ENCODE results near the gene TP53TG5. TPM values are rescaled to one million over a fixed set of nuclear protein-coding genes. Genes with fewer than 3 reads are reported as not detected.

TP53TG5 gene
- total RNA-seq, 1 experiment from 2014 or later, result not detected

DNA sequence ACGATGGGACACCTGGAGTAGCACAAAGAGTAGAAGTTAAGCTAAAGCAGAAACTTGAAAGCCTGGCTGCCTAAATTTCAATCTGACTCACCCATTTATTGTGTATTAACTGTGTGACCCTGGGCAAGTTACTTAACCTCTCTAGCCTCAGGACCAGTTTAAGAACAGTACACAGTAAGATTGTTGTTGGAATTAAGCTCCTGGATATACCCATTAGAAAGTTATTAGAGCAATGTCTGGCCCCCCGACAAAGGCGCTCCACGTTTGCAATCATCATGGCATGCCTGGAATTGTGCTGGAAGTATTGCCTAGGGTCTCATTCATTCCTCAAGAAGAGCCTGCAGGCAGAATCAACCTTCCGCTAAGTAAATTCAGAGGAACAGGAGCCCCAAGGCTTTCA, 31.3 kb downstream of the TP53TG5 start:
- peak overlapping the region; percentile 83 for H3K27ac ChIP-seq (ENCODE audit: low read length)
- CTCF ChIA-PET, result interaction anchor here (0.6 to 2.0 kb wide), 4 partner anchors 10 to 1351 kb away, joined by 3 to 7 read pairs (median 4); no protein-coding TSS in a partner anchor
- DNase-seq (ENCODE audit: low read depth, low spot score) (no peak), ATAC-seq (no peak)
- no peaks in the 10 kb centered on the region for H3K27me3 ChIP-seq (ENCODE audit: control insufficient read depth, insufficient read depth, low read length)
- intact Hi-C loops (cut with micrococcal nuclease; ENCODE audit: unreplicated experiment), result no loop called here
- POLR2A ChIA-PET, result interaction anchor here (0.7 to 1.2 kb wide), 2 partner anchors 11 to 994 kb away, joined by 3 read pairs; no protein-coding TSS in a partner anchor
- in situ Hi-C loops (cut with HindIII; ENCODE audit: low pct_unique_long_range_greater_than_20kb, low sequenced_read_pairs), result no loop called here
- peaks cover 58% of the 10 kb centered on the region for H3K4me1 ChIP-seq (ENCODE audit: control insufficient read depth, insufficient read depth, low read length)
- H3K4me3 ChIP-seq (ENCODE audit: low read depth in 2 of 2, low read length in 2 of 2), result peak overlapping the region; percentile 70 to 94
- no TSS peak for BruUV-seq (replicated peaks)
- H3K9me3 ChIP-seq (ENCODE audit: control insufficient read depth, insufficient read depth, low read depth, low read length), result no peaks in the 10 kb centered on the region
- H3K36me3 ChIP-seq (ENCODE audit: control insufficient read depth, insufficient read depth, low read length), result no peaks in the 10 kb centered on the region
- TF ChIP-seq, protein P1, sequence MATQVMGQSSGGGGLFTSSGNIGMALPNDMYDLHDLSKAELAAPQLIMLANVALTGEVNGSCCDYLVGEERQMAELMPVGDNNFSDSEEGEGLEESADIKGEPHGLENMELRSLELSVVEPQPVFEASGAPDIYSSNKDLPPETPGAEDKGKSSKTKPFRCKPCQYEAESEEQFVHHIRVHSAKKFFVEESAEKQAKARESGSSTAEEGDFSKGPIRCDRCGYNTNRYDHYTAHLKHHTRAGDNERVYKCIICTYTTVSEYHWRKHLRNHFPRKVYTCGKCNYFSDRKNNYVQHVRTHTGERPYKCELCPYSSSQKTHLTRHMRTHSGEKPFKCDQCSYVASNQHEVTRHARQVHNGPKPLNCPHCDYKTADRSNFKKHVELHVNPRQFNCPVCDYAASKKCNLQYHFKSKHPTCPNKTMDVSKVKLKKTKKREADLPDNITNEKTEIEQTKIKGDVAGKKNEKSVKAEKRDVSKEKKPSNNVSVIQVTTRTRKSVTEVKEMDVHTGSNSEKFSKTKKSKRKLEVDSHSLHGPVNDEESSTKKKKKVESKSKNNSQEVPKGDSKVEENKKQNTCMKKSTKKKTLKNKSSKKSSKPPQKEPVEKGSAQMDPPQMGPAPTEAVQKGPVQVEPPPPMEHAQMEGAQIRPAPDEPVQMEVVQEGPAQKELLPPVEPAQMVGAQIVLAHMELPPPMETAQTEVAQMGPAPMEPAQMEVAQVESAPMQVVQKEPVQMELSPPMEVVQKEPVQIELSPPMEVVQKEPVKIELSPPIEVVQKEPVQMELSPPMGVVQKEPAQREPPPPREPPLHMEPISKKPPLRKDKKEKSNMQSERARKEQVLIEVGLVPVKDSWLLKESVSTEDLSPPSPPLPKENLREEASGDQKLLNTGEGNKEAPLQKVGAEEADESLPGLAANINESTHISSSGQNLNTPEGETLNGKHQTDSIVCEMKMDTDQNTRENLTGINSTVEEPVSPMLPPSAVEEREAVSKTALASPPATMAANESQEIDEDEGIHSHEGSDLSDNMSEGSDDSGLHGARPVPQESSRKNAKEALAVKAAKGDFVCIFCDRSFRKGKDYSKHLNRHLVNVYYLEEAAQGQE (IDR thresholded peaks at IDR 0.05; ENCODE audit: insufficient read depth in 1 of 2, low read depth in 2 of 2, low read length in 1 of 2), result no peak
- TF ChIP-seq, protein P2, sequence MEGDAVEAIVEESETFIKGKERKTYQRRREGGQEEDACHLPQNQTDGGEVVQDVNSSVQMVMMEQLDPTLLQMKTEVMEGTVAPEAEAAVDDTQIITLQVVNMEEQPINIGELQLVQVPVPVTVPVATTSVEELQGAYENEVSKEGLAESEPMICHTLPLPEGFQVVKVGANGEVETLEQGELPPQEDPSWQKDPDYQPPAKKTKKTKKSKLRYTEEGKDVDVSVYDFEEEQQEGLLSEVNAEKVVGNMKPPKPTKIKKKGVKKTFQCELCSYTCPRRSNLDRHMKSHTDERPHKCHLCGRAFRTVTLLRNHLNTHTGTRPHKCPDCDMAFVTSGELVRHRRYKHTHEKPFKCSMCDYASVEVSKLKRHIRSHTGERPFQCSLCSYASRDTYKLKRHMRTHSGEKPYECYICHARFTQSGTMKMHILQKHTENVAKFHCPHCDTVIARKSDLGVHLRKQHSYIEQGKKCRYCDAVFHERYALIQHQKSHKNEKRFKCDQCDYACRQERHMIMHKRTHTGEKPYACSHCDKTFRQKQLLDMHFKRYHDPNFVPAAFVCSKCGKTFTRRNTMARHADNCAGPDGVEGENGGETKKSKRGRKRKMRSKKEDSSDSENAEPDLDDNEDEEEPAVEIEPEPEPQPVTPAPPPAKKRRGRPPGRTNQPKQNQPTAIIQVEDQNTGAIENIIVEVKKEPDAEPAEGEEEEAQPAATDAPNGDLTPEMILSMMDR (IDR thresholded peaks at IDR 0.05), result no peak
- TF ChIP-seq SIN3A (IDR thresholded peaks at IDR 0.05; ENCODE audit: borderline replicate concordance, insufficient read depth, low read depth, low read length) (no peak), TCF7L2 (IDR thresholded peaks at IDR 0.05; ENCODE audit: low read depth, low read length) (no peak), POLR2AphosphoS5 (IDR thresholded peaks at IDR 0.05; ENCODE audit: low read depth, low read length) (no peak)

DNA sequence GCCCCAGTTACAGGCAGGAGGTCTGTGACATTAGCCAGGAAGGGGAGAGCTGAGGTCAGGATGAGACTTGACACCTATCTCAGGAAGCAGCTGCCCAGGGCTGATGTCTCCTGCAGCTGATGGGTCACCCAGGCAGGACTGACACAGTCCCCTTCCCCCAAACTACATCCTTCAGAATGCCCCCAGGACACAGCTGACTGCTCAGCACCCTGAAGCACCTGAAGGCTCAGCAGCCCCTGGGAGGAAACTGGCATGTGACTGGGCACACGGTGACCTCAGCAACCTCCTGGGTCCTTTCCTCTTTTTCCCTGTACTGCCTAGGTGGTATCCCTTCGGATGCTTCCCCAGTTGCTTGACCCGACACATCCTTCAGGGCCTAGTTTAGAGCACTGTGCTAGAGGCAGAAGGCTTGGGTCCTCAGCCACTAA, 31.8 kb downstream of the TP53TG5 start:
- ChIA-PET POLR2A (no interaction called here), CTCF (interaction anchor here (0.6 to 2.0 kb wide), 2 partner anchors 90 to 1352 kb away, joined by 3 to 7 read pairs; no protein-coding TSS in a partner anchor)
- no peaks in the 10 kb centered on the region for H3K27me3 ChIP-seq (ENCODE audit: control insufficient read depth, insufficient read depth, low read length)
- H3K27ac ChIP-seq (ENCODE audit: low read length), result peak overlapping the region; percentile 83
- no peak for TF ChIP-seq POLR2AphosphoS5 (IDR thresholded peaks at IDR 0.05; ENCODE audit: low read depth, low read length)
- no peak for TF ChIP-seq TCF7L2 (IDR thresholded peaks at IDR 0.05; ENCODE audit: low read depth, low read length)
- TF ChIP-seq, protein P1 (IDR thresholded peaks at IDR 0.05; ENCODE audit: insufficient read depth in 1 of 2, low read depth in 2 of 2, low read length in 1 of 2), result no peak
- in situ Hi-C loops (cut with HindIII; ENCODE audit: low pct_unique_long_range_greater_than_20kb, low sequenced_read_pairs) (no loop called here), intact Hi-C loops (cut with micrococcal nuclease; ENCODE audit: unreplicated experiment) (no loop called here)
- DNase-seq (ENCODE audit: low read depth, low spot score), result no peak
- H3K4me3 ChIP-seq (ENCODE audit: low read depth in 2 of 2, low read length in 2 of 2), result peak overlapping the region; percentile 70 to 94
- no peaks in the 10 kb centered on the region for H3K9me3 ChIP-seq (ENCODE audit: control insufficient read depth, insufficient read depth, low read depth, low read length)
- no TSS peak for BruUV-seq (replicated peaks)
- peaks cover 63% of the 10 kb centered on the region for H3K4me1 ChIP-seq (ENCODE audit: control insufficient read depth, insufficient read depth, low read length)
- no peaks in the 10 kb centered on the region for H3K36me3 ChIP-seq (ENCODE audit: control insufficient read depth, insufficient read depth, low read length)
- no peak for ATAC-seq

Data from Panc1 (cell line).